HG03521 (cell line): ENCODE results near the gene CFAP221.

Experiments
- ATAC-seq: cut with Tn5 transposase; IDR thresholded peaks from one replicate; pipeline ENCODE4 v1.9.1; 2021; ENCODE audit warnings: mild to moderate bottlenecking, moderate library complexity; ENCODE audit not compliant: unreplicated experiment

Gene CFAP221

DNA sequence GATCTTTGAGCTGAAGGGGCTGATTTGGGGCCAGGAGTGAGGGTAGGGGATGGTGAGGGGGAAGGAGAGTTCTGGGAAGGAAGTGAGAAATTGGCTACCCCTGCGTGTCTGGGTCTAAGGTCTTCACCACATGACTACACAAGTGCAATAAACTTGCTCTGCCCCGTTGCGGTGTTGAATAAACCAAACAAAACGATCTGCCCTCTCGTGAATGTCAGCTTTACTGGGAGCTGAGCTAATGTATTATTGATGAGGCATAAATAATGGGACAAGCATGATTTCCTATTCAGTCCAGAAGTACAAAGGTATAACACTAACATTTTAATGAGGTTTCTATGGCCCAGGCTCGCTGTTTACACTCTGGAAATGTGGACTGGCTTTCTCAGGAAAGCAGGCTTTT lies 8.0 kb upstream of the CFAP221 start:
- ATAC-seq = no peak

DNA sequence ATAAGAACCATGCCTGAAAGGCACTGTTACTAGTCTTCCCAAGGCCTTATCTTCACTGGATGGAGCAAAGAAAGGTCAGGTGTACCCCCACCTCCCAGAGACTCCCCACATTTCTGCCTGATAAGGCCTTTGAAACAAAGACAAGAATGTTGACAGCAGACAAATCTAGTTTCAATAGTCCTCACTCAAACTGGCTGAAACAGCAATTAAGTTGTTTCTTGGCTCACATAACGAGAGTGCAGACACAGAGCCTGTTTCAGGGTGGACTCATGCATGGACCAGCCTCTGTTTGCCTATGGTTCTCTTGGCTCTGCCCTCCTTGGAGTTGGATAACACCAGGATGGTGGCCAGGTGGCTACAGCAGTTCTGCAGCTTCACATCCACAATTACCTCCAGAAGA lies 7.5 kb upstream of the CFAP221 start:
- no peak for ATAC-seq

DNA sequence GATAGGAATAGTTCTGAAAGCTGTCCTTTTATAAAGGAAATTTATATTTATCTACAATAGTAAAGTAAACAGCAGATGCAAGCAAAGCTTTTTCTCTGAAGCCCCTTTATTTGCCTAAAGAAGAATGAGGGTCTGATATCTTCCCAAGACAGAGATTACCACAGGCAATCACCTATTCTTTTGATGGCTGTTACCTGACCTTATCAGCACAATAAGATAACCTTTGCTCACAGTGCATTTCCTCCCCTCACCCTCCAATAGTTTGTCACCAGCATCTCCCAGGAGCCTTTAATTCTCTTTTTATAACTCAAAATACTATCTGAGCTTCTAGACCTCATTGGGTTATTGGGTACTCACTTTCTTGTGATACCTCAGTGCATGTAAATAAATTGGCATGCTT lies 6.5 kb upstream of the CFAP221 start:
- ATAC-seq = no peak

DNA sequence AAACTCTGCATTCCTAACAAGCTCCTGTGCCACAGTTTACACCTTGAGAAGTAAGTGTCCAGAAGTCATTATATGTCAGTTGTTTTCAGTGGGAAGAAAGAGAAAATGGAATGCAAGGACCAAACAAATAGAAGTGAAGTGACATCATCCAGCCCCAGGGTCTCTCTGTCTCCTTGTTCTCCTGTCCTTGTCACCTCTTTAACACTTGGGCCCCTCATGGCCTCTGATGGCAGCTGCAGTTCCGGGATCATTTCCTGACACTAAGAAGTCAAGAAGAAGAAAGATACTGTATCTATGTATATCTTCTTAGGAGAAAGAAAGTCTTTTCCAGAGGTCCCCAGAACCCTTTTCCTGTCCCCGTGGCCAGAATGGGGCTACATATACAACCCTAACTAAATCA lies 2.8 kb upstream of the CFAP221 start:
- ATAC-seq = no peak

DNA sequence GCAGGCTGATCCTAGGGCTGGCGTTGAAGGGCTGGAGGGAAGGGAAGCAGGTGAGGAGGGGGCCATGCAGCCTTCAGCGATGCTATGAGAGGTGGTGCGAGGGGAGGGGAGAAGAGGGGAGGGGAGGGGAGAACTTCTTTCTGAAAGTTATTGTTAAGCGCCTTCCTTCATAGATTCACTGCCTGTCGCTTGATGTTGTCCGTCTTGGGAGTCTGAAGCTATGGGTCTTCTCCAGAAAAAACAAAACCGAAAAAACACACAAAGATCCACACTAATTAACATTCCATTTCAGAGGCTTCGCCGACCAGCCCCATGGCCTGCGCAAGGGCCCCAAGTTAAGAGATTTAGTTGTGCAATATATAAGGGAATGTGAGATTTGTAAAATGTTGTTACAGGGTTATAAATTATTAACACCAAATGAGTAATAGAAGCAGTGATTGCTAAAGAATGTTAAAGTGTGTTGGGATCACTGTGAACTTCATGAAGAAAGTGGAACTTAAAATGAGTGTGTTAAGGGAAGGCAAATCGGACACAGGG lies 758 bp downstream of the CFAP221 start:
- ATAC-seq = no peak

DNA sequence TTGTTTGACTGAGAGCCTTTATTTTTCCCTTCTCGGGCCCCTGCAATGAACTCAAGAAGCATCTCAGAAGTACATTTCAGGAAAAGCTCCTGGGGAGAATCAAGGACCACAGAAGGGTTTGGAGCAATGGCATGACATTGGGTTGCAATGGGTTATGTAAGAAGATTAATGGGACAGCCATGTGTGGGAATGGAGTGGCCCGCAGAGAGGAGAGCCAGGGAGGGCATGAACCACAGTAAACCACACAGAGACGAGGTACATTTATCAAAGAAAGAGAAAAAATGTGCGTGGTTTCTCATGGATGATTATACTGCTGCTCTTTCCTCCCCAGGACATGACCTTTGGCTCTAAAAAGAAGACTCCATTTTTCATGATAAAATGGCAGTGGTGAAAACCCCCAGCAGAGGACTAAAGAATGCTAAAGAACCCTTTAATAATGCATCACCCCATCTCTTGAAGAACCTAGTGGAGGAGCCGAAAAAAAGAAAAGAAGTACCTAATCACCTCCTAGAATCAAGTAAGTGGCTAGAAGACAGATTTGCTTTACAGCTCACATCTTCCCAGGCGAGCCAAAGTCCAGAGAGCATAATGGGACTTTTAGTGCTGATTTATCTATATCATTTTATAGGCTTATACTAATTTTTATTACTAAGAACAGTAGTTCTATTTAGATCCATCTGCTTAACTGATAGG lies 1.7 kb downstream of the CFAP221 start:
- no peak for ATAC-seq

DNA sequence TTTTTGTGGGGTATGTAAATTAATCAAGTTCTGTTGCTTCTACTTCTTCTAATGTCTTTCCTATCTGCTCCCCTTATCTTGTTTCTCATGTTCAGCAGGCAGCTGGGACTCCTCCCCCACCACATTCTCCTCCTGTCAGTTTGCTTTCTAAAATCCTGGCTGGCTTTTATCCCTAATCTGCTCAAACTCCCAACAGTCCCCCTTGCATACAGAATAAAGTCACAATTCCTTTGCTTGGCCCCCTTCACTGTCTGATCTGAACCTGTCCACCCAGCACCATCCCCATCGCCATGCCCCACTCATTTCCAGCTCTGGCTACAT lies 2.2 kb downstream of the CFAP221 start:
- no peak for ATAC-seq

DNA sequence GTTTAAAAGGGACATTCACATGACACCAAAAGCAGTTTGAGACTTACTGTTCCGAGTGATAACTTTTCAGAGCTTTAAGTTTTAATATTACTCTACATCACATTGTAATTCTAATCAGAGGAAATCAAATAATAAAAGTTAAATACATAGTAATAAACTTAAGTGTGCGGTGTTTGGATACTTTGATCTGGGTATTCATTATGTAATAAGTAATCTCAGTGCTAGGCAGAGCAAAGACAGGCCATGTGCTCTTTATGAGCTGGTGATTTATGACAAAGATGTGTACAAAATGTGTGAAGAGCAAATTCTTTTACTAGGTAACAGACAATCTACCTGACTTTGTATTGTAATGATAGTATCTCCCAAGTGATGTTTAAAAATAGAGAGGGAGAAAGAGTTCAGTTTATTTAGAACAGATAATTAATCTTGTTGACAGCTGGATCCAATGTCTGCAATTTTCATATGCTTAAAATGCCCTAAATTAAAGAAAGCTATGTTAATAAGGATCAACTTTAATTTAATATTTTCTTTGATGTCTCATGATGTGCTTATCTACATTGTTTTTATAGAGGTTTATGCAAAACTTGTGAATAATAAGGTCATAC lies 4.4 kb downstream of the CFAP221 start:
- ATAC-seq = no peak

DNA sequence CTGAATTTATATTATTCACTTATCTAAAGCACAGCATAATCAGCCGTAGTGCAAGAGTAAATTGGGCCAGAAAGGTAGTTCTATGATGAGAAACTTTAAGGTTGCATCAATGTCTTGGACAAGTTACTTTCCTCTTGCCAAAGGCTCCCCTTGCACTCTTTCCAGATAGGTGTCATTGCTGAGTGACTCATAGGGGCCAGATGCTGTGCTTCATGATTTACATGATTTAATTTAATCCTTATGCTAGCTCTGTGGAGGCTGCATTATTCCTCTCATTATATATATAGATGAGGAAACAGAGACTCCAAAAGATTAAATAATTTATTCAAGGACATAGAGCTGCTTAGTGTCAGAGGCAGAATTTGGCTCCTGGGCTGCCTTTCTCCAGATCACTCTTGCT lies 5.0 kb downstream of the CFAP221 start:
- no peak for ATAC-seq

DNA sequence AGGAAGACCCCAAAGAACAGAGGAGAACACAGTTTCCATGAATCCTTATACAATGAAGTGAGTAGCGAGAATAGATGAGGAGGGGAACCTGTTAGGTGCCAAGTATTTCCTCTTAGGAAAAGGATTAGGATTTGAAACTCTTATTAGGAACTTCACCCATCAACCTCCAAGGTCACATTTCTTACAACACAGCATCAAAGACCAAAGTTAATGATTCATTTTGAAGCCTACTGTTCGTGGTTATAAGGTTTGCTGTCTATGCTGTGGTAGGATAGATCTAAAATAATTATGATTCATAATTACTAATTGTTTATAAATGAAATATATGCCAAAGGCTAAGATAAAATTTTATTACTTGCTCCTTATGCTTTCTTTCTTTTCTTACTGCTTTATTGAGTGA lies 6.1 kb downstream of the CFAP221 start:
- no peak for ATAC-seq

DNA sequence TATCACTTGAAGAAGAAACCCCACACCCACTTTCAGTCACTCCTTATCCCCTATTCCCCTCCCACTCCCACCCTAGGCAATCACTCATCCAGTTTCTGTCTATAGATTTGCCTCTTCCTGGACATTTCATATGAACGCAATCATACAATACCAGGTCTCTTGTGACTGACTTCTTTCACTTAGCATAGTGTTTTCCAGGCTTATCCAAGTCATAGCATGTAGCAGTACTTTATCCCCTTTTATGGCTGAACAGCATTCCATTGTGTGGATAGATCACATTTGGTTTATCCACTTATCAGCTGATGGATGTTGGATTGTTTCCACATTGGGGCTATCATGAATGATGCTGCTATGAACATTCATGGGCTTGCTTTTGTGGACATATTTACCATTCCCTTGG lies 6.6 kb downstream of the CFAP221 start:
- ATAC-seq = no peak

DNA sequence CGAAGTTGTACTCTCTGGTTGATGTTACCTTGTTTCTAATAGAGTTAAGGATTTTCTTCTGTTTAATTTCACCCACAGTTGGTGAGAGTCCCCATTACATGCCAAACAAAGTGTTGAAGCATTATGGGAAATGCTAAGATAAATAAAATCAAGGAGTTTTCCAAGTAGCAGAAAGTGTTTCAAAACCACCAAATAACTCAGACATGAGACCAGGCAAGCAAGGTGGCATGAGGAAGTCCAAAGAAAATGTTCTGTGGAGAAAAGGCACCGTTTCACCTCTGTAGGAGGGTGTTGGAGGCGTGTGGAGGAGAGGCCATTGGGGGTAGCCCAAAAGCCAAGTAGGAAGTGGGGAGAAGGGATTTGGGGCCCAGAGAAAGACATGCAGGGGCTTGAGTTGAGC lies 8.7 kb downstream of the CFAP221 start:
- no peak for ATAC-seq

DNA sequence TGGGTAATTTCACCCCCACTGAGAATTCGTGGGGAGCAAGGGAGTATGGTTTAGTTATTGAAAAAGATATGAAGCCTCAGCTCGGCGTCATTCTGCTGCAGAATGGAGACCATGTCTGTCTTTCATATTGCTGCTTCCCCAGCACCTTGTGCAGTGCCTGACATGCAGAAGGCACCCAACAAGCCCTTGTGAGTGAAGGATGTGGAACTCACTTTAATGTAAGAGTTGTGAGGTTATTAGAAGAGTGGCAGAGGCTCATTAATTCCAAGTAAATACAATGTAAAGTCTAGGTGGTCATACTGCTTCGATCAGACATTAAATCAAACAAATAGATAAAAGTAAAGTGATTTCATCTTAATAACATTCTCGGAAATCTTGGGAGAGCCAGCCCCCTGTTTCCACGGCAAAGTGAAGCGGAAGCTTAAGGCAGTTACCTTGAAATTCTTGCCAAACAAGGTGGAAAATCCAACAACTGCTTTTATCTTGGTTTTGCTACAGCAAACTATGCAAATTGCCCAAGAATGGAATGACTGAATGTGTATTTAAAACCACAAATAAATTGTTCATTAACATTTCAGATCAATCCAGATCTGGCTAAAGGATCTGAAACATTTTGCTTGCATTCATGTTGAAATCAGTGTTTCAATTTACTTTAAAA lies 9.6 kb downstream of the CFAP221 start:
- no peak for ATAC-seq

DNA sequence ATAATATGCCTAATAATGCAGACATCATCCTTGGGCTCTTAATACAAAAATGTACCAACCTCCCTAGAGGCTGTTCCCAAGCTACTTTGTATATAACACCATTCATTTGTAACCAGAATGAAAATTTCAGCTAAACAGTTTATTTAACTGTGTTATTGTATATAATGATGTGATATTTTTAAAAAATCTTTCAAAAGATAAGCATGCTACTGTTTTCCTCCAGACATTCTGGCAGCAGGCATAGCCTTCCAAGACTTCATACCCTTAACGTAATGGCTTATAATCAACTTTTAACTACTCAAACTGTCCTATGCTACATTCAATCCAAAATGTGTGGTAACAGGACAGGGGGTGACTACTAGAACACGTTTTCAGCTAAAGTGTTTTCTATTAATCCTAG lies 21.2 kb downstream of the CFAP221 start:
- ATAC-seq = no peak

DNA sequence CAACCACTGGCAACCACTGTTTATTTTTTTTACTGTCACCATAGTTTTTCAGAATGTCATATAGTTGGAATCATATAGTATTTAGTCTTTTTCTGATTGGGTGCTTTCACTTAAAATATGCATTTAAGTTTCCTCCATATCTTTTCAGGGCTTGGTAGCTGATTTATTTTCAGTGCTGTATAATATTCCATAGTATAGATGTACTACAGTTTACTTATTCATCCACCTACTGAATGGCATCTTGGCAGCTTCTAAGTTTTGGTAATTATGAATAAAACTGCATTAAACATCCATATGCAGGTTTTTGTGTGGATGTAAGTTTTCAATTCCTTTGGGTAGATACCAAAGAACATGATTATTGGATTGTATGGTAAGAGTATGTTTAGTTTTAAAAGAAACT lies 23.0 kb downstream of the CFAP221 start:
- ATAC-seq = no peak

DNA sequence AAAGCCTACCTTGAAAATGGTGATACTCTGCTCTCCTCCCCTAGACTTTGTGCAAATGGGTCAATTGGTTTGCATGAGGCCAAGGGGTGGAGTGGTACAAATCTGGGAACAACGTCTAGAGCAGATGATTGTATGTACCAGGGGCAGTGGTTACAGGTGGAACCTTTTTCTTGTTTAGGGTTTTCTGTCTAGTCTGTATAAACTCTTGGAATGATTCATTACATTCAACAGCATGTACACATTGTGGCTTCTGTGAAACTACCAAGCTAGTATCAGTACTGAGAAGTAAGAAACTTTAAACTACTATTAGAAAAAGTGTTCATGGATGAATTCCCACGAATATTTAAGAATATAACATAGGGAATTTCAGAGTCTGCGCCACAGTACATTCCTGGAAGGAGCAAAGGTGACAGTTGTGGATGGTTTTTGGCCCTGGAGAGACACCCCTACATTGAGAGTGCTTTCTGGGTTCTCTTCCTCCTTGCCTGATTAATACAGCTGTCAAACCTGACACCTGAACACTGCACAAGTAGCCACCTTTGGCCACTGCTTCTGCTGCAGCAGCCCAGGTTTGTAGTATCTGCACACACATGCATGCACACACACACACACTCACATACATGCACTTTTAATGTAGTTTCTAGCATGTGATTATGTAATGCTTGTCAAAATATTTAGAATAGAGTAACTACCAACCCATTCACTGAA lies 30.0 kb downstream of the CFAP221 start:
- peak; percentile 91 for ATAC-seq

DNA sequence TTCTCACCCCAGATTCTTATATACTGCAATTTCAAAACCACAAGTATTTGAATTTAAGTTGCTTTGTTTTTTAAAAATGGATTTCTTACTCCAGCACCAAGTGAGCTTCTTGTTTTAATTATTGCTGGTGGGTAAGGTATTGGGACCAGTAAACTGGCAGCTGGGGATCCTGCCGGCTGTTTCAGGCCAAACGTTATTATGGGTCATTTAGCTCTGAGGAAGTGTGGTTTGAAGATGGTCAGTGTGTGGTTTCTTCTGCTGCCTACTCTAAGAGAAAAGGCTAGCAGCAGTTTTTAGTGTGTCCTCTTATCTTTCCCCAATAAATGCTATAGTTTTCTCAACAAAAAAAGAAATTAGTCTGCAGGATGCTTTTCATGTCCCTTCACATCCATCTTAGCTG lies 30.6 kb downstream of the CFAP221 start:
- ATAC-seq = no peak

DNA sequence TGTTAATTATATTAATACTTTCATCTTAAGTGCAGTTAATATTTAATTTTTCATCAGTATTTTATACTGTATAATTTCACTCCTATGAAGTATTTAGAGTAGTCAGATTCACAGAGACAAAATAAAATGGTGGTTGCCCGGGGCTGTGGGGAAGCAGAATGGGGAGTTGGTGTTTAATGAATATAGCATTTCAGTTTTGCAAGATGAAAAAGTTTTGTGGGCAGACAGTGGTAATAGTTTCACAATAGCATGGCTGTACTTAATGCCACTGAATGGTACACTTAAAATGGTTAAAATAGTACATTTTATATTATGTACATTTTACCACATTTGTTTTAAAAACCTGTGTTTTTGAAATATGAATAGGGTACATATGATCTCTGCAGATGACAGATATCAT lies 31.2 kb downstream of the CFAP221 start:
- no peak for ATAC-seq

DNA sequence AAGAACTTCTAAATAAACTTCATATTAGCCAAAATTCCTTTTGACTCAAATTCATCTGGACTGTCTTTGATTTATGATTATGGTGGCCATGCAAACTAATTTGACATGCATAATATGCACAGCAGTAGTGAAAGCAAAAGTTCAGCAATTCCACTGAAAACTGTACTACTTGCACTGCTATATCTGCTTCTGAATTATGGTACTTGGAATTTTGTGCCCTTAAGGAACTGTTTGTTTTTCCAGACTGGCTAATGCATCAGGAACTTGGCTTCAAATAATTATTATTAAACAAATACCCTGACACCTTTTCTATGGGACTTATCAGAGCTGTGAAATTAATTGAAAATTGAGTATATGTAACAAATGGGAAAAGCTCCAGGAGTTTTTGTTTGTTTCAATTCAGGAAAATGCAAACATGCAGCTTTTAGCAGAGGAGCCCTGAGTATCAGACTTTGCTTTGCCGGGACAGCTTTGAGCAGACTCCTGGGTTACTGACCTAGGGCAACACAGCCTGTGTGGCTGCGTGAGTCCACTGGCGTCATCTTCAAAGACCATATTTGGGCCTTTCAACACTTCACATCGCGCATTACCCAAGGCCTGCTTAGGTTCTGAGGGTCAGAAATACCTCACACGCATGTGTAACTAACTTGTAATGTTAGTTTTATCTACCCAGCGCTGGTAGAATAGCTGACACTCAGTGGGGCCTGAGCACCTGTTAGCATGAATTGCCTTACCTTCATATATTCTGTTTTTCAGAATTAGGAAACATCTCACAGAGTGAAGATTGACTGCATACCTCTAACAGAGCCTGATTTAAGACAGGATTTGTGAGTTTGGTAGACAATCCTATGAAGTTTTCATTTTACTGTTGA lies 35.4 kb downstream of the CFAP221 start:
- no peak for ATAC-seq

DNA sequence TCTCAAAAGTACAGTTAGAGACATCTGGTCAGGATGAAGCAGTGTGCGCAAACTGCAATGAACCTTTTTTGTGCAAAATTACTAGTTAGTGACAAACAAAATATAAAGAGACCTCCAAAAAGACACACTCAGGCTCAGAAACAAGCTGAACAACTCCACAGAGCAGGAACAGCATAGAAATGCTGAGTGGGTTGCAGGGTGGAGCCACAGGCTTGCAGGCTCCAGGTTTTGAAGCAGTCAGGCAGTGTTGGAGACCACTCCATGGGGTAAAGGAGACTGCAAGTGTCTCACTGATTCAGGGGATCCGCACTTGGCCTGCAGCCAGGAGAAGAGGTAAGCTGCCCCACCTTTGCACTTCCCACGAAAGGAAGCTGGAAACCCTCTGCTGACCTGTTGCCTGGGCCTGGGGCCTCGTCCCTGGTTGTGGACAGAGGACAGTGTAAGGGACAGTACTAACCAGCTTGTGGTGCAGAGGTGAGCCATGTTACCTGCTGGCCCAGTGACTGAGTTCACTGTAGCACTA lies 36.4 kb downstream of the CFAP221 start:
- no peak for ATAC-seq

DNA sequence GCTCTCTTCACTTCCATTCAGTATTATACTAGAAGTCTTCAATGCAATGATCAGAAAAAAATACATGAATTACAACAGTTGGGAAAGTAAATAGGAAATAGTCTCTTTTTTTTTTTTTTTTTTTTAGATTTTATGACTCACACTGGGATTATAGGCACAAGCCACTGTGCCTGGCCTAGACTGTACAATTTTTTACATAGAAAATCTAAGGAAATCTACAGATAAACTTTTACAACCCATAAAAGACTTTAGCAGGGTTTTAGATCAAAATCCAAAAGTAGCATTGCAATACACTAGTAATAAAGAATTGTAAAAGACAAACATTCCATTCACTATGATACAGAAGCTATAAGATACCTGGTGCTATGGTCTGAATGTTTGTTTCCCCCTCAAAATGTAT lies 39.0 kb downstream of the CFAP221 start:
- no peak for ATAC-seq
